Right cardiac atrium (tissue), 5 donors: ENCODE results near the gene PDE6A. TPM values are rescaled to one million over a fixed set of nuclear protein-coding genes. Genes with fewer than 3 reads are reported as not detected.

Source experiments
- ATAC-seq, 2 donors: fragments of 200-7000 bp; cut with Tn5 transposase; one replicate each; pipeline versions ENCODE4 v1.8.0 to v1.9.1; 2020; ENCODE audit warnings: moderate library complexity in 2 of 2, mild to moderate bottlenecking in 1 of 2
- DNase-seq, 3 donors: peaks; one replicate each; pipeline ENCODE4 v3.0.0-alpha.2; 2020
- H3K27ac ChIP-seq: one replicate; pipeline ENCODE4 v1.5.1; 2013; ENCODE audit warnings: mild to moderate bottlenecking, low read length, control low read depth, moderate library complexity
- H3K27me3 ChIP-seq: one replicate; pipeline ENCODE4 v1.6.1; 2013; ENCODE audit not compliant: control insufficient read depth, insufficient read depth
- H3K4me1 ChIP-seq: one replicate; pipeline ENCODE4 v1.6.1; 2013; ENCODE audit warnings: low read length; ENCODE audit not compliant: control insufficient read depth, insufficient read depth
- H3K4me3 ChIP-seq: one replicate; pipeline ENCODE4 v1.5.1; 2013; ENCODE audit warnings: low read length, control low read depth
- H3K9me3 ChIP-seq: one replicate; pipeline ENCODE4 v1.6.1; 2013; ENCODE audit warnings: low read length; ENCODE audit not compliant: control insufficient read depth
- WGBS: extraction: QIAGEN DNeasy Blood & Tissue Kit; methylation state at CpG from one replicate; pipeline ENCODE4 v1.1.7; 2013; 5-methylcytosine and 5-hydroxymethylcytosine counted together
- intact Hi-C, 4 donors: fragments of 100-400 bp; cut with DNase I; formaldehyde crosslinking; loops; one replicate each; pipeline versions ENCODE4 v1.11.0 to v1.14.0; 2022 to 2023
- long read RNA-seq, 4 donors: library from polyadenylated mRNA; unstranded; transcript quantifications; one replicate each; pipeline ENCODE4 v2.0.0, GENCODE V29; 2020 to 2021
- polyA plus RNA-seq: library from polyadenylated mRNA; stranded (reverse); fragments of 200-250 nt; gene quantifications from one replicate; pipeline ENCODE4 v1.2.3, GENCODE V29; 2013
- total RNA-seq, 4 donors: library from RNA; stranded (reverse); fragmentation: NEBNext Ultra II Directional; extraction: Animal tissue kit (Norgen Biotek cat#: 25700); gene quantifications; one replicate each; pipeline ENCODE4 v1.2.1, GENCODE V29; 2021
- donor health status: healthy with polysubstance abuse.
- donor health status: DM: no; HTN: yes; CAD: no.
- donor health status: DM: no; HTN: no; CAD: no.
- donor health status: DM: no; HTN: yes; CAD: no; lungs with severe emphysema.
- donor health status: DM: yes; HTN: yes; CAD: no.

PDE6A gene
- total RNA-seq (under 1 TPM in 2 of 4 donors, not detected in 2; 0.06 to 0.11 TPM), polyA plus RNA-seq (0.07 TPM)
- long read RNA-seq, donor 1 = 0 reads
- long read RNA-seq, donor 2 = 0 reads
- long read RNA-seq, donor 3 = 0 reads
- long read RNA-seq, donor 4 = 0 reads

DNA sequence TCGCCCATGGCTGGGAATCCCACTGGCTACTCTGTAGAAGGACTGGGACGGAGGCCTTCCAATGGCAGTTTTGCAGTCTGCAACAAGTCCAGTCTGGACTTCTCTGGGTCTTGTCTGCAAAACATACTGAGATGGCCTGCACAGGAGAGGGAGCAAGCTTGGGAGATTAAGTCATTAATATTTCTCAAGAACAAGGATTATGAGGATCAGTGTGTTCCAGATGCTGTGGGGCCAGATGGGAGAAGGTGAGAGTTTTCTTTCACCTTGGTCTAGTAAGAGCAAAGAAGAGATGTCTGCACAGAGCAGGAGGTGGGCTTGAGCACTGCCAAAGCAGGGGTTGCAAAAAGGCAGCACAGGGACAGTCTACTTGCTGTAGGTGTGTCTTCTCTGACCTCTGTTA, at the start of gene PDE6A:
TSS of gene PDE6A (minus strand) at position 128 of the 400 bp plus-strand sequence. CDS start at position 8, 120 bp downstream.
- no peak for ATAC-seq
- no peaks in the 10 kb centered on the region for H3K4me1 ChIP-seq
- H3K27me3 ChIP-seq = no peaks in the 10 kb centered on the region
- DNase-seq = no peak
- WGBS = 95% methylated on average over 2 of the region's 2 CpGs
- H3K4me3 ChIP-seq = no peak within 1 kb of the TSS
- intact Hi-C loops = no loop called here
- H3K27ac ChIP-seq = no peak within 1 kb of the TSS
- H3K9me3 ChIP-seq = no peaks in the 10 kb centered on the region

DNA sequence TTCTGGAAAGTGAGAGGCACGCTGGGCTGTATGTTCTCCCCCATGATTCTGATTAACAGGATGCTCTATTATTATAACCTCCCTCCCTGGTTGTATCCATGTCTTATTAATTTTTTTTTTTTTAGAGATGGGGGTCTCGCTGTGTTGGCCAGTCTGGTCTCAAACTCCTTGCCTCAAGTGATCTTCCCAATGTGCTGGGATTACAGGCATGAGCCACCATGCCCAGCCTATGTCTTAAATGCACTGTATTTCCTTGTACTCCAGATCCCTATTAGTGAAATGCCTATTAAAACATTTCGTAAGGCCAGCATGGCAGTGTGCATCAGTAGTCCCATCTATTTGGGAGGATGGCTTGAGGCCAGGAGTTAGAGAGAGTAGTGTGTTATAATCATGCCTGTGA, 48.9 kb upstream of the PDE6A start:
- DNase-seq = no peak
- no peaks in the 10 kb centered on the region for H3K27me3 ChIP-seq
- intact Hi-C loops = loop anchor here in 3 of 4 donors (5.0 kb wide), 4 partner anchors 156 to 361 kb away; no protein-coding TSS in a partner anchor
- H3K4me3 ChIP-seq = no peak overlapping the region
- no peak for ATAC-seq
- WGBS = 94% methylated on average over 3 of the region's 3 CpGs
- no peak overlapping the region for H3K27ac ChIP-seq
- no peaks in the 10 kb centered on the region for H3K4me1 ChIP-seq
- no peaks in the 10 kb centered on the region for H3K9me3 ChIP-seq

- DNase-seq (peak; percentile 62 to 76 (median 70)), ATAC-seq (peak; percentile 75 to 78)
- no peak overlapping the region for H3K27ac ChIP-seq
- H3K4me1 ChIP-seq = no peaks in the 10 kb centered on the region
- no peaks in the 10 kb centered on the region for H3K27me3 ChIP-seq
- WGBS = 68% methylated on average over 4 of the region's 4 CpGs
- no peak overlapping the region for H3K4me3 ChIP-seq
- intact Hi-C loops = loop anchor here in 3 of 4 donors (5.0 kb wide), 4 partner anchors 153 to 358 kb away; no protein-coding TSS in a partner anchor
- H3K9me3 ChIP-seq = no peaks in the 10 kb centered on the region
Observed at GRCh38 chr5:149990518-149991376, 46.2 kb upstream of the PDE6A start.

DNA sequence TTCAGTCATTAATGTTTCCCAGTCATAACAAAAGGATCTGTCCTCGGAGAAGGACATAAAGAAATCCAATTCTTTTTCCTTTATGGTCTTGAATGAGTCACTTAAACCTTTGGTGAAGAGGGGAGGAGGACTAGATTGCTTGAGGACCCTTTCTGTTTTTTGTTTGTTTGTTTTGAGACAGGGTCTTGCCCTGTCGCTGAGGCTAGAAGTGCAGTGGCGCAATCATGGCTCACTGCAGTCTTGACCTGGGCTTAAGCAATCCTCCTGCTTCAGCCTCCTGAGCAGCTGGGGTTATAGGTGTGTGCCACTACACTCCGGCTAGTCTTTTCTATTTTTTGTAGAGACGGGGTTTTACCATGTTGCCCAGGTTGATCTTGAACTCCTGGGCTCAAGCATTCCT, 43.5 kb upstream of the PDE6A start:
- intact Hi-C loops = loop anchor here in 2 of 4 donors (5.0 to 10.0 kb wide), 2 partner anchors 151 to 153 kb away; no protein-coding TSS in a partner anchor
- no peaks in the 10 kb centered on the region for H3K4me1 ChIP-seq
- no peaks in the 10 kb centered on the region for H3K27me3 ChIP-seq
- no peak for ATAC-seq
- H3K27ac ChIP-seq = no peak overlapping the region
- no peak for DNase-seq
- 86% methylated on average over 5 of the region's 5 CpGs for WGBS
- no peak overlapping the region for H3K4me3 ChIP-seq
- no peaks in the 10 kb centered on the region for H3K9me3 ChIP-seq

- no peak for DNase-seq
- no peaks in the 10 kb centered on the region for H3K4me1 ChIP-seq
- H3K27me3 ChIP-seq = no peaks in the 10 kb centered on the region
- no peaks in the 10 kb centered on the region for H3K9me3 ChIP-seq
- intact Hi-C loops = loop anchor here in 1 of 4 donors (10.0 kb wide), 1 partner anchor 148 kb away; no protein-coding TSS in a partner anchor
- H3K4me3 ChIP-seq = no peak overlapping the region
- H3K27ac ChIP-seq = no peak overlapping the region
- no peak for ATAC-seq
Observed at GRCh38 chr5:149982505-149982904, 37.9 kb upstream of the PDE6A start.

DNA sequence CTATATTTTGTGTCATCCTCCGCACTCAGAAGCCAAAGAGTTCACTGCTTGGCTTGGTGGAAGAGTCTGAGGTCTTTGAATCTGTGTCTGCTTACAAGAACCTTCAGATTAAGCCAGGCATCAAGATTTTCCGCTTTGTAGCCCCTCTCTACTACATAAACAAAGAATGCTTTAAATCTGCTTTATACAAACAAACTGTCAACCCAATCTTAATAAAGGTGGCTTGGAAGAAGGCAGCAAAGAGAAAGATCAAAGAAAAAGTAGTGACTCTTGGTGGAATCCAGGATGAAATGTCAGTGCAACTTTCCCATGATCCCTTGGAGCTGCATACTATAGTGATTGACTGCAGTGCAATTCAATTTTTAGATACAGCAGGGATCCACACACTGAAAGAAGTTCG, 36.6 kb upstream of the PDE6A start:
- no peak overlapping the region for H3K4me3 ChIP-seq

DNA sequence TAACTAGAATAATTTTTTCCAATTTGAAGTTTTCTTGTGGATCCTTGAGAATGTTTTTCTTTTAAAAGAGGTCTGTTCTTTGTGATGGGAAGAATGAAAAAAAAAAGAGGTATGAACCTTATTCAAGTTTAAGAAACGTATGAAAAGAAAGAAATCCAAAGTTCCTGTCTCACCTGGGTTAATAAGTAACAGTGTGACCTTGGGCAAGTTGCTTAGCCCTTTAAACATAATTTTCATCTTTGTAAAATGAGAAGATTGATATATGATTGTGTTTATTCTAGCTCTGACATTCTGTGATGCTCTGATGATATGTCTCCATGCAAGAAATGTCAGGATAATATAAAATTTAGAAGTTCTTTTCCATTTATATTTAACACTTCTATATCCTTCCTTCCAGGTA, 35.3 kb upstream of the PDE6A start:
- H3K27me3 ChIP-seq = no peaks in the 10 kb centered on the region
- DNase-seq (no peak), ATAC-seq (no peak)
- intact Hi-C loops = loop anchor here in 1 of 4 donors (10.0 kb wide), 1 partner anchor 145 kb away; no protein-coding TSS in a partner anchor
- H3K27ac ChIP-seq = no peak overlapping the region
- H3K4me1 ChIP-seq = no peaks in the 10 kb centered on the region
- no peak overlapping the region for H3K4me3 ChIP-seq
- no peaks in the 10 kb centered on the region for H3K9me3 ChIP-seq
- WGBS = 91% methylated on average over 1 of the region's 1 CpG

More for the DNA sequence above, 36.6 kb upstream of the PDE6A start:
- 89% methylated on average over 3 of the region's 3 CpGs for WGBS
- H3K27me3 ChIP-seq = no peaks in the 10 kb centered on the region
- intact Hi-C loops = loop anchor here in 1 of 4 donors (10.0 kb wide), 1 partner anchor 146 kb away; no protein-coding TSS in a partner anchor
- ATAC-seq (no peak), DNase-seq (no peak)
- H3K4me1 ChIP-seq = no peaks in the 10 kb centered on the region
- no peaks in the 10 kb centered on the region for H3K9me3 ChIP-seq
- H3K27ac ChIP-seq = no peak overlapping the region

GRCh38 chr5:149975409-149975808, 30.8 kb upstream of the PDE6A start:
- ATAC-seq = no peak
- Histone ChIP-seq H3K27ac (no peak overlapping the region), H3K9me3 (no peaks in the 10 kb centered on the region), H3K4me1 (no peaks in the 10 kb centered on the region), H3K4me3 (no peak overlapping the region), H3K27me3 (no peaks in the 10 kb centered on the region)
- no peak for DNase-seq
- intact Hi-C loops = no loop called here
- 65% methylated on average over 2 of the region's 2 CpGs for WGBS

- intact Hi-C loops = loop anchor here in 1 of 4 donors (10.0 kb wide), 1 partner anchor 135 kb away; no protein-coding TSS in a partner anchor
- ATAC-seq = no peak
- no peak for DNase-seq
- Histone ChIP-seq H3K27me3 (no peaks in the 10 kb centered on the region), H3K9me3 (no peaks in the 10 kb centered on the region), H3K27ac (no peak overlapping the region), H3K4me1 (no peaks in the 10 kb centered on the region), H3K4me3 (no peak overlapping the region)
- 87% methylated on average over 4 of the region's 4 CpGs for WGBS
Observed at GRCh38 chr5:149969181-149969930, 24.8 kb upstream of the PDE6A start.

GRCh38 chr5:149966946-149967345, 22.4 kb upstream of the PDE6A start:
- no peaks in the 10 kb centered on the region for H3K9me3 ChIP-seq
- no peaks in the 10 kb centered on the region for H3K27me3 ChIP-seq
- intact Hi-C loops = loop anchor here in 1 of 4 donors (10.0 kb wide), 1 partner anchor 132 kb away; no protein-coding TSS in a partner anchor
- no peak overlapping the region for H3K27ac ChIP-seq
- DNase-seq (no peak), ATAC-seq (no peak)
- H3K4me1 ChIP-seq = no peaks in the 10 kb centered on the region
- WGBS = 92% methylated on average over 3 of the region's 3 CpGs
- no peak overlapping the region for H3K4me3 ChIP-seq
